ENCODE measurements around the gene R3HDM2. TPM values are rescaled to one million over a fixed set of nuclear protein-coding genes. Genes with fewer than 3 reads are reported as not detected.
"Not testable (repeated sequence)": the region's sequence is repeated elsewhere in the genome, so short reads cannot be mapped to it uniquely, and the experiment has no call there.

The R3HDM2 gene
- total and polyA plus RNA-seq, 8 donors: 14.5 to 39.8 (median 24.4) TPM

DNA sequence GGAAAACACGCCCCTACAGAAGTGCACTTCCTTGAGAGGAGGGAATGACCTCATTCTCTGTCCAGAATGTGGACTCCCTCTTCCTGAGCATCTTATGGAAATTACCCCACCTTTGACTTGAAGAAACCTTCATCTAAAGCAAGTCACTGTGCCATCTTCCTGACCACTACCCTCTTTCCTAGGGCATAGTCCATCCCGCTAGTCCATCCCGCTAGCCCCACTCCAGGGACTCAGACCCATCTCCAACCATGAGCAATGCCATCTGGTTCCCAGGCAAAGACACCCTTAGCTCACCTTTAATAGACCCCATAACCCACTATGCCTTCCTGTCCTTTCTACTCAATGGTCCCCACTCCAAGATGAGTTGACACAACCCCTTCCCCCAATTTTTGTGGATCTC is 19.2 kb upstream of the R3HDM2 start:
- WGBS, 2 donors: 78 to 84% methylated on average over 3 of the region's 3 CpGs
- intact Hi-C loops (cut with DNase I): loop anchor here (5.0 to 10.0 kb wide), 3 partner anchors 143 to 235 kb away; partner anchors contain the start of gene NXPH4 (in 1 of the 3)
- ATAC-seq (no peak), DNase-seq (no peak), FAIRE-seq (no peak)
- no peaks in the 10 kb centered on the region for H3K4me1 ChIP-seq
- H3K27ac ChIP-seq: no peak overlapping the region
- H3K4me3 ChIP-seq: no peak overlapping the region
- no peaks in the 10 kb centered on the region for H3K9me3 ChIP-seq
- no peaks in the 10 kb centered on the region for H3K36me3 ChIP-seq
- no peaks in the 10 kb centered on the region for H3K27me3 ChIP-seq
- TF ChIP-seq, protein P1, sequence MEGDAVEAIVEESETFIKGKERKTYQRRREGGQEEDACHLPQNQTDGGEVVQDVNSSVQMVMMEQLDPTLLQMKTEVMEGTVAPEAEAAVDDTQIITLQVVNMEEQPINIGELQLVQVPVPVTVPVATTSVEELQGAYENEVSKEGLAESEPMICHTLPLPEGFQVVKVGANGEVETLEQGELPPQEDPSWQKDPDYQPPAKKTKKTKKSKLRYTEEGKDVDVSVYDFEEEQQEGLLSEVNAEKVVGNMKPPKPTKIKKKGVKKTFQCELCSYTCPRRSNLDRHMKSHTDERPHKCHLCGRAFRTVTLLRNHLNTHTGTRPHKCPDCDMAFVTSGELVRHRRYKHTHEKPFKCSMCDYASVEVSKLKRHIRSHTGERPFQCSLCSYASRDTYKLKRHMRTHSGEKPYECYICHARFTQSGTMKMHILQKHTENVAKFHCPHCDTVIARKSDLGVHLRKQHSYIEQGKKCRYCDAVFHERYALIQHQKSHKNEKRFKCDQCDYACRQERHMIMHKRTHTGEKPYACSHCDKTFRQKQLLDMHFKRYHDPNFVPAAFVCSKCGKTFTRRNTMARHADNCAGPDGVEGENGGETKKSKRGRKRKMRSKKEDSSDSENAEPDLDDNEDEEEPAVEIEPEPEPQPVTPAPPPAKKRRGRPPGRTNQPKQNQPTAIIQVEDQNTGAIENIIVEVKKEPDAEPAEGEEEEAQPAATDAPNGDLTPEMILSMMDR (IDR thresholded peaks at IDR 0.05): no peak

DNA sequence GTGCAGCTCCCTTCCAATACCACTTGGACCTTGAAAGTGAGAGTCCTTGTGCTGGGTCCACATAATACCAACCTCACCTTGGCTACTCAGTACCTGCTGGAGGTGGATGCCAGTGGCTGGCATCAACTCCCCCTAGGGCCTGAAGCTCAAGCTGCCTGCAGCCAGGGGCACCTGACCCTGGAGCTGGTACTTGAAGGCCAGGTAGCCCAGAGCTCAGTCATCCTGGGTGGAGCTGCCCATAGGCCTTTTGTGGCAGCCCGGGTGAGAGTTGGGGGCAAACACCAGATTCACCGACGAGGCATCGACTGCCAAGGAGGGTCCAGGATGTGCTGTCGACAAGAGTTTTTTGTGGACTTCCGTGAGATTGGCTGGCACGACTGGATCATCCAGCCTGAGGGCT is 18.5 kb upstream of the R3HDM2 start:
- Histone ChIP-seq H3K27me3 (no peaks in the 10 kb centered on the region), H3K4me3 (no peak overlapping the region), H3K4me1 (no peaks in the 10 kb centered on the region), H3K27ac (no peak overlapping the region), H3K9me3 (no peaks in the 10 kb centered on the region), H3K36me3 (no peaks in the 10 kb centered on the region)
- no peak for FAIRE-seq
- 94 to 95% methylated on average over 7 of the region's 7 CpGs for WGBS, 2 donors
- no peak for ATAC-seq
- intact Hi-C loops (cut with DNase I): no loop called here
- no peak for DNase-seq
- TF ChIP-seq, protein P1 (IDR thresholded peaks at IDR 0.05): no peak

DNA sequence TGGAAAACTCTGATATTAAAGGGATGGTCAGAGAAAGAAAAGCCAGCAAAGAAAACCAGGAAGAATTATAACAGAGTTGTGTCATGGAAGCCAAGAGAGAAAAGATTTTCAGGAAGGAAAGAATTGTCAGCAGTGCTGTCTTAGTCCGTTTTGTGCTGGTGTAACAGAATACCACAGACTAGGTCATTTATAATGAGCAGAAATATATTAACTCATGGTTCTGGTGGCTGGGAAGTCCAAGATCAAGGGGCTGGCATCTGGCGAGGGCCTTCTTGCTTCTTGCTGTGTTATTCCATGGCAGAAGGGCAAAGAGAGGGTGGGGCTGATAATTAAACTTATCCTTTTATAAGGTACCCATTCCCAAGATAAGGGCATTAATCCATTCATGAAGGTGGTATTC is 17.8 kb upstream of the R3HDM2 start:
- intact Hi-C loops (cut with DNase I): no loop called here
- no peaks in the 10 kb centered on the region for H3K4me1 ChIP-seq
- WGBS, 2 donors: 71 to 79% methylated on average over 2 of the region's 2 CpGs
- no peaks in the 10 kb centered on the region for H3K27me3 ChIP-seq
- no peaks in the 10 kb centered on the region for H3K9me3 ChIP-seq
- DNase-seq (no peak), ATAC-seq (no peak), FAIRE-seq (no peak)
- no peak overlapping the region for H3K27ac ChIP-seq
- TF ChIP-seq, protein P1 (IDR thresholded peaks at IDR 0.05): no peak
- no peak overlapping the region for H3K4me3 ChIP-seq
- no peaks in the 10 kb centered on the region for H3K36me3 ChIP-seq

GRCh38 chr12:57446292-57446960 is 15.6 kb upstream of the R3HDM2 start:
- H3K4me1 ChIP-seq: no peaks in the 10 kb centered on the region
- WGBS, 2 donors: 89 to 96% methylated on average over 6 of the region's 6 CpGs
- H3K27ac ChIP-seq: no peak overlapping the region
- FAIRE-seq (no peak), ATAC-seq (no peak), DNase-seq (no peak)
- no peaks in the 10 kb centered on the region for H3K36me3 ChIP-seq
- no peak overlapping the region for H3K4me3 ChIP-seq
- H3K9me3 ChIP-seq: no peaks in the 10 kb centered on the region
- TF ChIP-seq, protein P1 (IDR thresholded peaks at IDR 0.05): no peak
- no peaks in the 10 kb centered on the region for H3K27me3 ChIP-seq
- intact Hi-C loops (cut with DNase I): no loop called here

GRCh38 chr12:57444744-57445143 is 13.9 kb upstream of the R3HDM2 start:
- DNase-seq: no peak
- no peak for FAIRE-seq
- Histone ChIP-seq H3K4me3 (no peak overlapping the region), H3K9me3 (no peaks in the 10 kb centered on the region), H3K27me3 (no peaks in the 10 kb centered on the region), H3K4me1 (no peaks in the 10 kb centered on the region), H3K36me3 (no peaks in the 10 kb centered on the region), H3K27ac (no peak overlapping the region)
- ATAC-seq: no peak
- 72 to 77% methylated on average over 5 of the region's 5 CpGs for WGBS, 2 donors
- TF ChIP-seq, protein P1 (IDR thresholded peaks at IDR 0.05): no peak
- intact Hi-C loops (cut with DNase I): no loop called here

DNA sequence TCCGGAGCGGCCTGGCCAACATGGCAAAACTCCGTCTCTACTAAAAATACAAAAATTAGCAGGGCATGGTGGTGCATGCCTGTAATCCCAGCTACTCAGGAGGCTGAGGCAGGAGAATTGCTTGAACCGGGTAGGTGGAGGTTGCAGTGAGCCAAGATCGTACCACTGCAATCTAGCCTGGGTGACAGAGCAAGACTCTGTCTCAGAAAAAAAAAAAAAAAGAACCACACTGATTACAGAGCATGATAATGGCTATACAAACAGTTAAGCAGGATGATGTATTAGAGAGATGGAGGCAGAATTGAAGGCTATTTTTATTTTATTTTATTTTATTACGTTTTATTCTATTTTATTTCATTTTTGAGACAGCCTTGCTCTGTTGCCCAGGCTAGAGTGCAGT is 13.5 kb upstream of the R3HDM2 start:
- H3K4me1 ChIP-seq; DNase-seq; FAIRE-seq; ATAC-seq; H3K36me3 ChIP-seq; H3K27ac ChIP-seq; H3K27me3 ChIP-seq; H3K4me3 ChIP-seq; H3K9me3 ChIP-seq; intact Hi-C loops (cut with DNase I): not testable (repeated sequence)
- 68 to 73% methylated on average over 6 of the region's 6 CpGs for WGBS, 2 donors
